Stimulated activated CD4-positive, alpha-beta T cell treated with anti-CD3 and anti-CD28 coated beads, Interleukin-12 subunit alpha, Interleukin-12 subunit beta, amount 100 ng/mL, for 48 hours (primary cell): ENCODE data around the gene INPP4B.

Experiments
- DNase-seq, 3 donors: peaks; one replicate each; pipeline ENCODE4 v3.0.0-alpha.2; 2020; ENCODE audit warnings: low read depth in 2 of 3, low spot score in 1 of 3

Gene INPP4B

DNA sequence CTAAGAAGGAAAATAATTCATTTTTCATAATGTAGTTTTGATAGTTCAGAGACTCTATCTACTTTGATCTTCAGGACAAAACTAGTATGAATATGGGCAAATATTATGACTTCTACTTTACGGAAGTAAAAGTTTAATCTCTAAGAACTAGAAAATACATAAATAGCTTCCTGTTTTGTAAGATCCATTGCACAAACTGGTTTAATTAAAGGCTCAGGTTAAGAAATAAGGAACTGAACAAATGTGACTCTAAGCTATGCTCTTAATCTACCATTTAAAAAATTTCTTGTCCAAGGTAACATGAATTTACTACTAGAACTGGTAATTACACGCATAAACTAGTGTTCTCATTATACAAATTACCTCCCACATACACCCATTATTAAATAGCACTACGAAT lies 360.6 kb downstream of the INPP4B start:
- DNase-seq = no peak

GRCh38 chr4:142480244-142480643 lies 365.9 kb downstream of the INPP4B start:
- no peak for DNase-seq

GRCh38 chr4:142475663-142476062 lies 370.4 kb downstream of the INPP4B start:
- DNase-seq = no peak

GRCh38 chr4:142474398-142475087 lies 371.6 kb downstream of the INPP4B start:
- no peak for DNase-seq

DNA sequence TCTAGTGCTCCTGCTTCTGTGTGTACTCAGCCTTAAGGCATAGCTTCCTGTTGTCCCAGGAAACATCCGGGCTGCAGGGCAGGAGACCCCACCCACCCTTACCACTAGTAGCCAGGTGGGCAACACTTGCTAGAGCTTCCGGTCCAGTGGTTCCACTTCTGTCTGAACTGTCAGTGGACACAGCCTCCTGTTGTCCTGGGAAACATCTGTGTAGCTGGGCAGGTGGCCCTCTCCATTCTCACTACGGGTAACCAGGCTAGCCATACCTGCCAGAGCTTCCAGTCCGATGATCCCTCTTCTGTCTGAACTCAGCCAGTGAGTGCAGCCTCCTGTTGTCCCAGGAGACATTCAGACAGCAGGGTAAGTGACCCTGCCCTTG lies 372.2 kb downstream of the INPP4B start:
- DNase-seq = no peak

DNA sequence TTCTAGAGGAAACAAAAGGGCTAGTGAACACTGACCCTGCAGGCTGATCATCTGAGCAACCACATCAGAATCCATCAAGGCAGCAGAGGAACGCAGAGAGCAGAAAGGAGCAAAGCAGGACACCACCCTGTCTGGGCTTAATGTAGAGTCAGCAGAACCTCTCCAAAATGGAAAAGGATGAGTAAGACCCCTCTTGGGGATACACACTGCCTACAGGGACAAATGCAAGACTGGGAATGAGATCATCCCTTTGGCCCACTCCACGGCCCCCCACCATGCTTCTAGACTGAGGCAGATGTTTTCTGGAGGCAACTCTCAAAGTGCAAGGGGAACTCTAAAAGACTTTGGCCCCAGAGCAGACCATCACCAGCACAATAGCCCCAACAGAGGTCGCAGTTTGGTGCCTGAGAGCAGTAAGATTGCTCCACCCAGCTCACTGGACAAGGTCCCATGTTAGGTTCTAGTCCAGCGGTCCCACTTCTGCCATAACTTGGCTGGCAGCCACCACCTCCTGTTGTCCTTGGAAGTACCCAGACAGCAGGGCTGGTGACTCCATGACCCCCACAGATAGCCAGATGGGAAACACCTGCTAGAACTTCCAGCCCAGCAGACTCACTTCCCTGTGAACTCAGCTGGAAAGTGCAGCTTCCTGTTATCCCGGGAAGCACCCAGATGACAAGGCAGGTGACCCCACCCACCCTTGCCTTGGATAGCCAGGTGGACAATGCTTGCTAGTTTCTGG lies 372.7 kb downstream of the INPP4B start:
- DNase-seq = no peak

- no peak for DNase-seq
Measured at GRCh38 chr4:142467088-142467487, 379.0 kb downstream of the INPP4B start.

- no peak for DNase-seq
Measured at GRCh38 chr4:142465526-142465925, 380.6 kb downstream of the INPP4B start.

GRCh38 chr4:142463206-142463605 lies 382.9 kb downstream of the INPP4B start:
- DNase-seq = no peak

- no peak for DNase-seq
Measured at GRCh38 chr4:142452161-142452855, 393.8 kb downstream of the INPP4B start.

DNA sequence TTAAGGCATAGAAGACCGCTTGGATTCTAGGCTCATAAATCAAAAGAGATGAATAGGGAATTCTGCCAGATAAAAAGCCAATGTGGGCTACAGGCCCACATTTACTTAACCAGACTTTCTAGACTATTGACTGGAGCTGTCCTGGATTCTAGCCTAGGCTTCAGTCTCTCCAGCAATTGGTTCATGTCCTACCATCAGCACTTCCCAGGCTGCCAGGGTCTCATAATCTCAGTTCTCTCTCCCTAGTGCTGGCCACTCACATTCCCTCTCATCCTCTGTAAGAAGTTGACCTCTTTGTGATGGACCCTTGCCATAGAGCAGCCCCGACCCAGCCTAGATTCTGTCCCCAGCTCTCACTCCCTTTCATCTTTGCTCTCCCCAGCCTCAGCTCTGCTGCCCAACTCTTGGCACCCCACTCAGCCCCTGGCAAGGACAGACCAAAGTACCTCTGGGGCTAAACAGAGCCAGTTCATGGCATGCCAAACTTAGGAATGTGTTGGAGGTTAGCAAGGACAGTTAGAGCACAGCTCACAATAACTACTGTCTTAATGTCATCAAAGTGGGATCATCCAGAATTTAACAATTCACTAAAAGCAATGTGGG lies 396.2 kb downstream of the INPP4B start:
- no peak for DNase-seq

- no peak for DNase-seq
Measured at GRCh38 chr4:142447009-142447408, 399.1 kb downstream of the INPP4B start.

- DNase-seq = no peak
Measured at GRCh38 chr4:142443469-142443868, 402.6 kb downstream of the INPP4B start.

- no peak for DNase-seq
Measured at GRCh38 chr4:142440093-142440492, 406.0 kb downstream of the INPP4B start.

- DNase-seq = no peak
Measured at GRCh38 chr4:142435599-142436235, 410.4 kb downstream of the INPP4B start.

GRCh38 chr4:142434519-142435224 lies 411.4 kb downstream of the INPP4B start:
- no peak for DNase-seq

DNA sequence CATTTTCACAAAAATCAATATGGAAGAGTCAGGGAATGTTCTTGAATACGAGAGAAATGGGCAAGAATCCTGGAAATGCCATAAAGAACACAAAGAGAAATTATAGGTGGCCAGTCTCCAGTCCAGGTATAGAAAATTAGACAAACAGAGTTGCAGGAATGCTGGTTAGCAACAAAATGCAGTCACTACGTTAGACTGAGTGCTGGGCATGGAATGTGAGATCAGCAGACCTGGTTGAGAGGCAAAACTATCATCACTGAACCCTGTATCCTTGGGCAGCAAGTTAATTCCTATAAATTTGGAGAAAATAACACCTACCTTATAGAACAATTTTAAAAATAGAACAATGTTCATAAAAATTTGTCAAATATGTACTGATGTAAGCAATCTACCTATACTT lies 417.4 kb downstream of the INPP4B start:
- no peak for DNase-seq

- DNase-seq = no peak
Measured at GRCh38 chr4:142427456-142427855, 418.6 kb downstream of the INPP4B start.

DNA sequence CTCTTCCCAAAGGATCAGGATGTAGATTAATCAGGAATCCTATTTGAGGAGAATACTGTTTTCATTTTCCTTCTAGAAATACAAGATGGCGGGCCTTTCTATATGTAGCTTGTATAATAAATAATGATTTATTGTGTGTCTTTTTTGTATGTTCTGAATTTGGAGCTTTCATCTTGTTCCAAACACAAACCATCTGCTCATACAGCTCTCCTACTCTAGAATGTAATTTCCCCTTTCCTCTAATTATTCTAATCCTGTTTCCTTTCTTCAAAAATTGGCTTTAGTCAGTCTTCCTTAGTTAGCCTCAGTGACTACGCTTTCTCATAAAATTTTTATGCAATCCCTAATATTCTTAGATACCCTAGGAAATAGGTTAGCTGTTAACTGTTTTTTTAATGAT lies 422.2 kb downstream of the INPP4B start:
- no peak for DNase-seq

DNA sequence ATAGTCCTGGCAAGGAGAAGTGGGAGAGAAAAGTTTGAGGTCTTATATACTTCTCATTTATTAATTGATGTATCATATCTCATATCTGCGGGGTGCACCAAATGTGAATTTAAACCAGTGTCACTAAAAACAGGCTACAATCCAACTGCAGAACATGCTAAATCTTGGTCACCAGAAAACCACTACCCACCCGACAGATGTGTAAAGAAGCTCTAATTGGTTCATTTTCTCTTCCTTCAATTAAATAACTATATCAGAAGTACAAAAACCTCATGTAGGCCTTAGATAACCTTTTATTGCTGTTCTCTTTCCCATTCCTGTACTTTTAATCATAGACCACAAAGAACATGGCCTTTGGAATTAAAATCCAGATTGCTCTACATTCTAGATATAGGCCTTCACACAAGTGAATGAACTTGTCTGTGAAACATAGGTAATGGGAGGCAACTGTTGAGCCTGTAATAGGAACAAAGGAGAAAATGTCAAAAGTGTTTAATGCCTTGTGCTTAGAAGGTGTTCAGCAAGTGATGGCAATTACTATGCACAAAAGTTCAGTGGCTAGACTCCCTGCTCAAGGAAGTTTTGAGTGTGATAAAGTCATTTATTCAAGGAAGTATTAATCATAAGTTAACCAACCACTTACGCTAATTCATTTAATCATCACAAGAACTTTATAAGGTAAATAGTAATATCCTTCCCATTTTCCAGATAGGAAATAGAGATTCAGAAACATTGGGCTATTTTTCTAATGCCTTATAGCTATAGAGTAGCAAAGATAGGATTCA lies 425.6 kb downstream of the INPP4B start:
- DNase-seq = no peak
